ENCODE measurements around the gene INAFM2. TPM values are rescaled to one million over a fixed set of nuclear protein-coding genes. Genes with fewer than 3 reads are reported as not detected.
A peak's percentile ranks its signal among the peaks of the same experiment; 100 is the strongest.

INAFM2 gene
- total and polyA plus RNA-seq, 2 donors (not counting 3 experiments of a cell fraction or from before 2014, with no cell fraction given), result 10.4 to 24.1 TPM

DNA sequence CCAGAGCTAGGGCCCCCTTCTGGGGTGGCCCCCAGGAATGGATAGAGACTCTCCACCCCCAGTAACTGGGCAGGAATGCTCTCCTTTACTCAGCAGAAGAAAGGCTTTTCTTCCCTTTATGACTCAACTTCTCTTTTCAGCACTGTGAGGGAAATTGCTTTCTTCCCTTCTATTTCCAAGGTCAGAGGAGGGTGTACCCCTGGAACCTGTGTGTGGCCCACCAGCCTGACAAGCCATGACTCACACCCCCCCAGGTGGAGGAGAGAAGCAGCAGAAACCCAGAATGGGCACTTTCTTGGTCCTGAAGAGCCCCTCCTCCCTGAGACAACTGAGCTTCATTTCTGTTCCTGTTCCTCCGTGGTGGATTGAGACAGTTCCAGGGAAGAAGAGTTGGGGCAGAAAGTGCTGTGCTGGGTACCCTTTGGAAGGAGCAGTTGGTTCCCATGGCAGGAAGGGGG is 37.9 kb upstream of the INAFM2 start:
- DNase-seq (ENCODE audit: low read depth, low spot score) (peak; percentile 12), FAIRE-seq (peak; percentile 52)
- no peaks in the 10 kb centered on the region for H4K20me1 ChIP-seq (replicated peaks; ENCODE audit: control insufficient read depth, extremely low read depth, insufficient read depth, low read length)
- ChIA-PET POLR2A (interaction anchor here (0.5 to 1.5 kb wide), 2 partner anchors 26 to 52 kb away, joined by 3 to 4 read pairs; no protein-coding TSS in a partner anchor), CTCF (interaction anchor here (0.8 to 5.3 kb wide), 13 partner anchors 11 to 136 kb away, joined by 3 to 83 read pairs (median 4); partner anchors contain the start of gene PLCB2)
- H3K4me3 ChIP-seq (replicated peaks in 1 of 3; ENCODE audit: insufficient read depth in 1 of 3, low read depth in 1 of 3, low read length in 3 of 3), result no peak overlapping the region
- no peaks in the 10 kb centered on the region for H3K36me3 ChIP-seq (ENCODE audit: control insufficient read depth in 2 of 2, extremely low read depth in 1 of 2, insufficient read depth in 2 of 2, low read length in 2 of 2)
- peaks cover 12% of the 10 kb centered on the region for H3K4me1 ChIP-seq (ENCODE audit: control insufficient read depth, extremely low read depth, insufficient read depth, low read length)
- H3K9me1 ChIP-seq (replicated peaks; ENCODE audit: control insufficient read depth, extremely low read depth, insufficient read depth, low read length), result no peaks in the 10 kb centered on the region
- H3K27me3 ChIP-seq (ENCODE audit: control insufficient read depth in 2 of 2, insufficient read depth in 2 of 2, low read length in 2 of 2), result peaks cover 27 to 38% of the 10 kb centered on the region in 2 experiments
- no peak overlapping the region for H2AFZ ChIP-seq (ENCODE audit: low read depth, low read length)
- no peak overlapping the region for H3K4me2 ChIP-seq (ENCODE audit: insufficient read depth, low read length)
- dilution Hi-C loops (cut with MboI; ENCODE audit: extremely low pct_ligation_motif_present, low sequenced_read_pairs) (no loop called here), intact Hi-C loops (cut with micrococcal nuclease) (no loop called here)
- no peaks in the 10 kb centered on the region for H3K9me3 ChIP-seq (replicated peaks; ENCODE audit: control insufficient read depth, insufficient read depth, low read length)
- TF ChIP-seq MYC (IDR thresholded peaks at IDR 0.05; ENCODE audit: low read depth, low read length), result no peak
- peak; percentile 51 for TF ChIP-seq FOS (IDR thresholded peaks at IDR 0.05; ENCODE audit: borderline replicate concordance, insufficient read depth, low read length)
- no peak overlapping the region for H3K27ac ChIP-seq (ENCODE audit: insufficient read depth, low read depth, low read length)
- H3K9ac ChIP-seq (replicated peaks; ENCODE audit: extremely low read depth, insufficient read depth, low read length), result no peak overlapping the region
- no TSS peak for BruUV-seq (replicated peaks)
- no peaks in the 10 kb centered on the region for H3K79me2 ChIP-seq (ENCODE audit: control insufficient read depth, insufficient read depth, low read length)

- no peaks in the 10 kb centered on the region for H3K79me2 ChIP-seq (ENCODE audit: control insufficient read depth, insufficient read depth, low read length)
- no TSS peak for BruUV-seq (replicated peaks)
- no peak overlapping the region for H3K4me3 ChIP-seq (replicated peaks in 1 of 3; ENCODE audit: insufficient read depth in 1 of 3, low read depth in 1 of 3, low read length in 3 of 3)
- no peak for FAIRE-seq
- dilution Hi-C loops (cut with MboI; ENCODE audit: extremely low pct_ligation_motif_present, low sequenced_read_pairs) (no loop called here), intact Hi-C loops (cut with micrococcal nuclease) (no loop called here)
- H3K4me1 ChIP-seq (ENCODE audit: control insufficient read depth, extremely low read depth, insufficient read depth, low read length), result peaks cover 12% of the 10 kb centered on the region
- no peak for DNase-seq (ENCODE audit: low read depth, low spot score)
- TF ChIP-seq, protein P1, sequence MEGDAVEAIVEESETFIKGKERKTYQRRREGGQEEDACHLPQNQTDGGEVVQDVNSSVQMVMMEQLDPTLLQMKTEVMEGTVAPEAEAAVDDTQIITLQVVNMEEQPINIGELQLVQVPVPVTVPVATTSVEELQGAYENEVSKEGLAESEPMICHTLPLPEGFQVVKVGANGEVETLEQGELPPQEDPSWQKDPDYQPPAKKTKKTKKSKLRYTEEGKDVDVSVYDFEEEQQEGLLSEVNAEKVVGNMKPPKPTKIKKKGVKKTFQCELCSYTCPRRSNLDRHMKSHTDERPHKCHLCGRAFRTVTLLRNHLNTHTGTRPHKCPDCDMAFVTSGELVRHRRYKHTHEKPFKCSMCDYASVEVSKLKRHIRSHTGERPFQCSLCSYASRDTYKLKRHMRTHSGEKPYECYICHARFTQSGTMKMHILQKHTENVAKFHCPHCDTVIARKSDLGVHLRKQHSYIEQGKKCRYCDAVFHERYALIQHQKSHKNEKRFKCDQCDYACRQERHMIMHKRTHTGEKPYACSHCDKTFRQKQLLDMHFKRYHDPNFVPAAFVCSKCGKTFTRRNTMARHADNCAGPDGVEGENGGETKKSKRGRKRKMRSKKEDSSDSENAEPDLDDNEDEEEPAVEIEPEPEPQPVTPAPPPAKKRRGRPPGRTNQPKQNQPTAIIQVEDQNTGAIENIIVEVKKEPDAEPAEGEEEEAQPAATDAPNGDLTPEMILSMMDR (IDR thresholded peaks at IDR 0.05; ENCODE audit: extremely low read depth in 1 of 2, insufficient read depth in 1 of 2, low read depth in 1 of 2, low read length in 2 of 2), result no peak
- TF ChIP-seq POLR2AphosphoS5 (IDR thresholded peaks at IDR 0.05; ENCODE audit: insufficient read depth, low read depth, low read length), result no peak
- no peak for TF ChIP-seq EZH2 (IDR thresholded peaks at IDR 0.05; ENCODE audit: borderline replicate concordance, low read depth, low read length, severe bottlenecking)
- TF ChIP-seq GATA2 (IDR thresholded peaks at IDR 0.05; ENCODE audit: insufficient read depth, insufficient read length, low read depth, low read length), result no peak
- TF ChIP-seq JUN (IDR thresholded peaks at IDR 0.05; ENCODE audit: borderline replicate concordance, insufficient read depth, insufficient read length, low read depth), result no peak
- TF ChIP-seq FOS (IDR thresholded peaks at IDR 0.05; ENCODE audit: borderline replicate concordance, insufficient read depth, low read length), result no peak
- TF ChIP-seq, protein P2, sequence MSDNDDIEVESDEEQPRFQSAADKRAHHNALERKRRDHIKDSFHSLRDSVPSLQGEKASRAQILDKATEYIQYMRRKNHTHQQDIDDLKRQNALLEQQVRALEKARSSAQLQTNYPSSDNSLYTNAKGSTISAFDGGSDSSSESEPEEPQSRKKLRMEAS (IDR thresholded peaks at IDR 0.05; ENCODE audit: insufficient read depth, insufficient read length), result no peak
- no peak for TF ChIP-seq MYC (IDR thresholded peaks at IDR 0.05; ENCODE audit: low read depth, low read length)
- no peak for TF ChIP-seq POLR2A (IDR thresholded peaks at IDR 0.05; ENCODE audit: low read depth, low read length)
- H3K4me2 ChIP-seq (ENCODE audit: insufficient read depth, low read length), result no peak overlapping the region
- ChIA-PET CTCF (interaction anchor here (0.8 to 5.3 kb wide), 11 partner anchors 11 to 136 kb away, joined by 3 to 83 read pairs (median 5); partner anchors contain the start of gene PLCB2), POLR2A (interaction anchor here (1.5 kb wide), 1 partner anchor 52 kb away, joined by 4 read pairs; no protein-coding TSS in a partner anchor)
- peaks cover 22 to 32% of the 10 kb centered on the region in 2 experiments for H3K27me3 ChIP-seq (ENCODE audit: control insufficient read depth in 2 of 2, insufficient read depth in 2 of 2, low read length in 2 of 2)
- no peak overlapping the region for H2AFZ ChIP-seq (ENCODE audit: low read depth, low read length)
- H4K20me1 ChIP-seq (replicated peaks; ENCODE audit: control insufficient read depth, extremely low read depth, insufficient read depth, low read length), result no peaks in the 10 kb centered on the region
- no peaks in the 10 kb centered on the region for H3K36me3 ChIP-seq (ENCODE audit: control insufficient read depth in 2 of 2, extremely low read depth in 1 of 2, insufficient read depth in 2 of 2, low read length in 2 of 2)
- no peak overlapping the region for H3K9ac ChIP-seq (replicated peaks; ENCODE audit: extremely low read depth, insufficient read depth, low read length)
- no peaks in the 10 kb centered on the region for H3K9me1 ChIP-seq (replicated peaks; ENCODE audit: control insufficient read depth, extremely low read depth, insufficient read depth, low read length)
- H3K9me3 ChIP-seq (replicated peaks; ENCODE audit: control insufficient read depth, insufficient read depth, low read length), result no peaks in the 10 kb centered on the region
- no peak overlapping the region for H3K27ac ChIP-seq (ENCODE audit: insufficient read depth, low read depth, low read length)
Observed at GRCh38 chr15:40286061-40286532, 37.4 kb upstream of the INAFM2 start.
